Measurements from ENCODE around the gene THADA.

THADA gene

DNA sequence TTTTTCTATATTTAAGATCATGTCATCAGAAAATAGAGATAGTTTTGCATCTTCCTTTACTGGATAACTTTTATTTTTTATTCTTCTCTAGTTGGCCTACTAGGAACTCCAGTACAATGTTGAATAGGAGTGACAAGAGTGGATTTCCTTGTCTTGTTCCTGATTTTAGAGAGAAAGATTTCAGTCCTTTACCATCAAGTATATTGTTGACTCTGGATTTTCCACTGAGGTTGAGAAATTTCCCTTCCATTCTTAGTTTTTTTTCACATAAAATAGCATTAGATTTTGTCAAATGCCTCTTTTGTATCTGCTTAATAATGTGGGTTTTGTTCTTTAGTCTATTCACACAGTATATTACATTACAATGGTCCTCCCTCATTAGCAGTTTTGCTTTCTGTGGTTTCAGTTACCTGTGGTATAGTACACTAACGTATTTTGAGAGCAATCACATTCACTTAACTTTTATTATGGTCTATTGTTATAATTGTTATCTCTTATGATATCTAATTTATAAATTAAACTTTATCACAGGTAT lies 105.5 kb downstream of the THADA start:
- DNase-seq, result no peak

DNA sequence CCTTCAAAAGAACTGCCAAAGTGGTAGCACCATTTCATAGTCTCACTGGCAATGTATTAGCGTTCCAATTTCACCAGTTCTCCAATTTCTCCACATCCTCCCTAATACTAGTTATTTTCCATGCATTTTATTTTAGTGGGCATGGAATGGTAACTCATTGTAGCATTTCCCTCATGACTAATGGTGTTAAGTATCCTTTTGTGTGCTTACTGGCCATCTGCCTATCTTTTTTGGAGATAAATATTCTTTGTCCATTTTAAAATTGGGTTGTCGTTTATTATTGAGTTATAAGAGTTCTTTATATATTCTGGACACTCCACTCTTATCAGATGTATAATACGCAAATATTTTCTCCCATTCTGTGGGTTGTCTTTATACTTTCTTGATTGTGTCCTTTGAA lies 107.1 kb downstream of the THADA start:
- no peak for DNase-seq

DNA sequence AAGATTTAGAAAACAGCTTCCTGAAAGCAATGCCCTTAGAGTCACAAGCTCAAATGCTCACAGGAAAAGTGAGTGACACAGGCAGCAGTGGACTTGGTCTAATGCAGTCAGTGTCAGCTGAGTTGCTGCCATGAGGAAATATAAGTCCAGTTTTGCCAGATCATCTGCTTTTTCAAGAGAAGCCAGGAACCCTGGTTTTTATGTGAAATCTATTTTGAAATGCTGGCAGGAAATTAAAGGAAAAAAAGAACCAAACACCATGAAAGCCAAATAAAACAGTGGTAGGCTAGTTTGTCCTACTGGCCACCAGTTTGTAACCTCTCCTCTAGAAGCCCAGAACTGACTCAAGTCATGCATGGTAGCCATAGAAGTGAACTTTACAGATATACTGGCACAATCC lies 109.2 kb downstream of the THADA start:
- no peak for DNase-seq

DNA sequence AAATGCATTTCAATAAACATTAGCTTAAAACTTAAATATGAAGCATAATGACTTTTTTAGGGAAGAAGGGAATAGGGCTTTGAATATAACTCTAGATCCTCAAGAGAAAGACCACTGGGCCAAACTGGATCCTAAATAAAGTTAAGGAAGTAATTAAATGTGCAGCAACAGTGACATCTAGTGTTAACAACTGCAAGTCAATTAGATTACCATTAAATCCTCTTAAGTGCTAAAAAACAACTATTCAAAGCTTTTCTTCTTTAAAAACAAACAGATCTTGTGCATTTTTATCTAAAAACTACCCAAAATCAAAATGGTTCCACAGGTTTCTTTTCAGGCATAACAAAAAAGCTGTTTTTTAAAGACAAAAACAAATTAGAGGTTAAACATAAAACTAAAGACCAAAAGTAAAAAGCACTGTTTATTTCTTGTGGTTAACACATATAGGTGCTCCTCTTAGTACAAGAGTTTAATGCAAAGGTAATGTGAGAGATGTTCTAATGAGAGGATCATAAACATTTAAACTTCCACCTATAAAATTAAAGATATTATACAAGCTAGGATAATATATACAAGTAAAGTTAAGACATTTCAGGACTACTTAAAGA lies 111.4 kb downstream of the THADA start:
- DNase-seq, result no peak

DNA sequence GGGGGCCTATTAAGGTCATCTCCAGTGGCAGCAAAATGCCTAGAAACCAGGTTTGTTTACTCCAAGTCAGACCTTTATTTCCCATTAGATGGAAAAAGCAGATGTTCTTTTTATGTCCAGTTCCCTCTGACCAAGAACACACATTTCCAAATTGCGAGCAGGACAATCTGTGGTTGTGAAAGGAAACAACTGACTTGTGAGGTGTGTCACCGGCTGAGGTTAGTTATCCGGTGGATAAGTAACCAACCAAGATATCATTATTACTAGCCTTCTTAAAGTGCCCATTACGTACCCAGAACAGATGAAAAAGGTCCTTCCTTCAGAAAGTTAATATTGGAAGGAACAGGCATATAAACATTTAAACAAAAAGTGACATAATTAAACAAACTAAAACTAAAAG lies 112.9 kb downstream of the THADA start:
- DNase-seq, result no peak

DNA sequence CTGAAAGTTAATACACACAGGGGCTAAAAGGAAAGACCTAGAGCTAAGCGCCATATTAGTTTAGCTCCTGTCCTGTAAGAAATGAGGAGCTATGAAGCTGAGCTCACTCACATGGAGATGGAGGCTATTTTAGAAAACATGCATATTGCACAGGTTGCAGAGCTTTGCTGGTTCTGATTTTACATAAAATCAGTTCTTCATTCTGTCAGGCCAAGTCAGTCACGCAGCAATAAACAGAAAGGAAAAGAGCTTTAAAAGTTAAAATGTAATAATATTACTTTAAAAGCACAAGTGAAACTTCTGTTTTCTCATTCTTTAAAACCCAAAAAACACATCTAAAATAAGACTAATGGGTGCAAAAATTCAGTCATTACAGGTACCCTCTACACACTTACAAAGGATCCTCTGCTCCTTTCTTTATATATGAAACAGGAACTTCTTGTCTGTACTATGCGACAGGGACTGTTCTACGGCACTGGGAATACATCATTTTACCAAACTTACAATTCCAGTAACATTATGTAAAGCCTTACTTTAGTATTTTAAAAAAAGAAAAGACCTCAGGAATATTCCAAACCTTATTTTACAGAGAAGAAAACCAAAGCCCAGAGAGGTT lies 113.8 kb downstream of the THADA start:
- DNase-seq, result no peak

DNA sequence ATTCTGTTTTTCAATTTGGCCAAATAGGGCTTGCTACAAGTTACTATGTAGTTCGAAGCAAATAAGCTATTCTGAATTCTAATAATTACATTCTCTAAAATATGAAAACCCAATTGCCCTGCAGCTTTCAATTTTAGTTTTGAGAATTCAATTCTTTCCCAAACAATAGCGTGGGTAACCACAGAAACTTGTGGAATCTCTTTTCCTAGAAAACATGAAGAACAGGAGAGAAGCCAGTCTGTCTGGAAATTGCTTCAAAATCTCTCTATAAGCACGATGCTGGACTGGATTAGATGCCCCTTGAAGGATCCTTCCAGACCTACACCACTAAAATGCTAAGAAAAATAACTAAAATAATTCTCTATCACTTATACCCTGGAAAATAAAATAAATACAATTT lies 115.0 kb downstream of the THADA start:
- no peak for DNase-seq

DNA sequence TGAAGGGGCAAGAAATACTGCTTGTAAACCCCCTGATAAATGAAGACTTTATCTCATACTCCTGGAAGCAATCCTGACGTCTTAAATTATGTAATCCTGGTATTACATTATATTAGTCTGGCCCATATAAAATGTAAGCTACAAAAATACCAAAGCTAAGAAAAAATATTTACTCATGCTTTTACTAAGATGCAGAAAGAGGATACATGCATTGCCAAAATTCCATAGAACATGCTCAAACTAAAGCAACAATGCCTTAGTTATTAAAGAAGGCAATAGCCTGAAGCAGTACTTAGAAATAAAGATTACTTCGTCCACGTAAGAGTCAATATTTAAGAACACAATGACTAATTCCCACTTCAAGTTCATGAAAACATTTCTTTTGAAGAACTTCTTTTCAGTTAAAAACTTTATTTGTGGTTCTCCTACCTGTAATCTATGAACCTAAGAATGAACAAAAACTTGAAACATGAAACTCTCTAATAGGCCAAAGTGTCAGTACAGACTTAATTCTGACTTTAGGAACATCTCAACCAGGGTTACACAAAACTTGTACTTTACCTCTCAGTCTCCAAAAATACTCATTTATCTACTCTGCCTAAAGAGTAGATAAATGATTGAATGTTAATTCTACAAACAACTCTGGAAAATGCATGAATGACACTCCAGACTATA lies 117.3 kb downstream of the THADA start:
- DNase-seq, result no peak

DNA sequence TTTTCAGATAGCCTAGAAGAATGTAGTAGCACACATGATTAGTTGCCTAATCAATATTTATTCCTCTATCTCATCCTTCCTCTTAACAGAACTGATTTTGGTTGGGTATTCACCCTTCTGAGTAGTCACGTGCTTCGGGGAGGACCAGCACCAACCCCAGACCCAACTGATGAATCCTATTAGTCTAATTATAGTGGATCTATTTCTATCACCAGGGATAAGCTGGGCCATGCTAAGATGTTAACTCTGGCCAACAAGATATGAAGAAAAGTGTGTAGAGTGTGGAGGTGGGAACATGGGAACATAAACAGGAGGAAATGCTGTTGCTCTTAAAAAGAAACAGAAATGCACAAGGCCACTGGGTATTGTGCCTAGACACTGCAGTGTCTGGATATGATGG lies 119.9 kb downstream of the THADA start:
- no peak for DNase-seq

DNA sequence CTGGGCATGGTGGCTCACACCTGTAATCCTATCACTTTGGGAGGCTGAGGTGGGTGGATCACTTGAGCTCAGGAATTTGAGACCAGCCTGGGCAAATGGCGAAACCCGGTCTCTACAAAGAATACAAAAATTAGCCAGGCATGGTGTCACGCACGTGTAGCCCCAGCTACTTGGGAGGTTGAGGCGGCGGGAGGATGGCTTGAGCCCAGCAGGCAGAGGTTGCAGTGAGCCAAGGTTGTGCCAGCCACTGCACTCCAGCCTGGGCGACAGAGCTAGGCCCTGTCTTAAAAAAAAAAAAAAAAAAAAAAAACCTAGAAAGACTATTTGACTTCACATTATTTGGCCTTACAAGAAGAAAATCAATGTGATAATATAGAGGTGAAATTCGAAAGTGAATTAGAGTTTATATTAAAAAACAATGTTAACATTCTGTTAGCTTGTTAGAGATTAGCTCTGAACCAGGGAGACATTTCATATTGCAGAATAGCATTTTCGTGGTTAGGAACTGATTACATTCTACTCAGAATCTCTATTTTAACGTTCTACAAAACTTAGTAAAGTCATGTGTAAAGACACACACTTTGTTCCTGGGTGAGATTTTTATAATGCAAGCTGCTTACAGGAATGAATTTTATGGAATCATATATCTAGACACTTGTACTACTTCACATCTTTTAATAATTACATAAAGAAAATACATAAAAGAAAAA lies 120.5 kb downstream of the THADA start:
- no peak for DNase-seq

DNA sequence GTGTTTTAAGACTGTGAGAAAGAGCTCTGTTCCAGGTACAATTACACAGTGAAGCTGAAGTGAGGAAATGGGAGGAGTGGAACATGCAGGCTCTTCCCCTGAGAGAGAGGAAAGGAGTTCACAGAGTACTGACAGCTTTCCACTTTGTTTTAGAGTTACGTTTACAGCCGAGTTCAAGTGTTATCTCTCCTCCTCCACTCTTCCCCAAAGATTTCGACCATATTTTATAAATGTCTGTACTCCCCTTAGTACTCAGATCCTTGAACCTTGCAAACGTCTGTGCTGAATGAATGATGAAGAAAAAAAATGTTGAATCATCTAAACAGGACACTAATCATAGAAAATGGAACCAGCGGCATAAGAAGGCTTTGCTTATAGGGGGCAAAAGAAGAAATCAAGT lies 121.6 kb downstream of the THADA start:
- no peak for DNase-seq

DNA sequence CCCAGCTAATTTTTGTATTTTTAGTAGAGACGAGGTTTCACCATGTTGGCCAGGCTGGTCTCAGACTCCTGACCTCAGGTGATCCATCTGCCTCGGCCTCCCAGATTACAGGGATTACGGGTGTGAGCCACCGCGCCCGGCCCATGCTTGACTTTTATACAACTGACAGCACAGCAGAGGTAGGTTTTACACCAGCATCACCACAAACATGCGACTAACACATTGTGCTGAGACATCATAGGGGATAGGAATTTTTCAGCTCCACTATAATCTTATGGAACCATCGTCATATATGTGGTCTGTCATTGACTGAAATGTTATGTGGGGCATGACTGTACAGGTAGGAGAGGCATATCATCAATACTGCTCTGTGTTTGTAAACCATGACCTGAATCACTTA lies 122.1 kb downstream of the THADA start:
- DNase-seq, result no peak

DNA sequence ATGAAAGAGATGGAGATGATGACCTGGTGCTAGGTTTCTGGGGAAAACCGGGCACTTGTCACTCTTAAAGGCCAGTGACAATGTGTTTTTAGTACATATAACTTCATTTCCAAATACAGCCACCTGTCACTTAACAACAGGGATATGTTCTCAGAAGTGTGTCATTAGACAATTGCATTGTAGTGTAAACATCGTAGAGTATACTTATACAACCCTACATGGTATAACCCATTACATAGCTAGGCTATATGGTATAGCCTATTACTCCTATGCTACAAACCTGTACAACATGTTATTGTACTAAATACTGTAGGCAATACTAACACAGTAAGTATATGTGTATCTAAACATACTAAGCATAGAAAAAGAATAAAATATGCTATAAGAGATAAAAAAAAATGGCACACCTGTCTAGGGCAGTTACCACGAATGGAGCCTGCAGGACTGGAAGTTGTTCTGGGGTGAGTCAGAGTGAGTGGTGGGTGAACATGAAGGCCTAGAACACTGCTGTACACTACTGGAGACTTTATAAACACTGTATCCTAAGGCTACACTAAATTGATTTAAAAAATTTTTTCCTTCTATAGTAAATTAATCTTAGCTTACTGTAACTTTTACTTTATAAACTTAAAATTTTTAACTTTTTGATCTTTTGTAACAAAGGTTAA lies 123.2 kb downstream of the THADA start:
- DNase-seq, result no peak

DNA sequence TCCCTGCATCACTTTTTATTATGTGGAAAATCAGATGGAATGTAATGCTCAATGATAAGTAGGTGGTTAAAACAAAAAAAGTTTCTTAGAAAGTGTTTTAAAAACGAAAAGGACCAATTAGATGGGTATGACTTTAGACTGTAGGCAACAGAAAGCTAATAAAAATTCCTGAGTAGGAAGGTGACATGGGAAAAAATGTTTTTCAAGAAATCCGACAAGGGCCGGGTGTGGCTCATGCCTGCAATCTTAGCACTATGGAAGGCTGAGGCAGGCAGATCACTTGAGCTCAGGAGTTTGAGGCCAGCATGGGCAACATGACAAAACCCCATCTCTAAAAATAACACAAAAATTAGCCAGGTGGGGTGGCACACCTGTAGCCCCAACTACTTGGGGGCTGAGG lies 126.1 kb downstream of the THADA start:
- DNase-seq, result no peak

DNA sequence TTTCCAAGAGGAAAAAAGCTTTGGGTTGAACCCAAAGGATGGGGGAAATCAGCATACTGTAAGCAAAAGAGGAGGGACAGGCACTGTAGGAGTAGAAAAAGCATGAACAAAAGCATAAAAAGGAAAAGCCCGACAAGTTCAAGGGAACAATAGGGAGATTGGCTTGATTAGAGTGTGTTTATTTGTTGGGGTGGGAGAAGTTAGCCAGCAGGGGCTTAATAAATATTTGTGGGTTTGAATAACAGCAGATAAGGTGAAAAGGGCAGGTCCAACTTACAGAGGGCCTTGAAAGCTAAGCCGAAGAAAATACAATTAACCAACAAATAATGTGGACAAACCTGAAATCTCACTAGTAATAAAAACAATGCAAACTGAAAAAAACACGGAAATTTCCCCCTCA lies 126.7 kb downstream of the THADA start:
- DNase-seq, result no peak

DNA sequence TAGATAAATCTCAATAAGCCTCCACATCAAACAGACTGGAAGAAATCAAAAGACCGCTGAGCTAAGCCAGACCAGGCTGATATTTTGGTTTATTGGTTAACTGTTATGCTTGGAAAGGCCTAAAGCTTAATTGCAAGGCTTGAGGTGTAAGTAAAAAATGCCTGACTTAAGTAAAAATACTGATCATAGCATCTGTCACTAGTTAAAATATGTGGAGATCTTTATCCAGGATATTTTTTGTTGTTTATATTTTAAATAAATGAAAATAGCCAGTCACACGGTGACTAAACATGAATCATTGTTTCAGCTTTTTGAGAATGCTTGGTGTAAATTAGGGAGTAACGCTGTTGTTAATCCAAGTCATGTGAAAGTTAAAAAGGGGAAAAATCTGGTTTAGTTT lies 127.9 kb downstream of the THADA start:
- no peak for DNase-seq

DNA sequence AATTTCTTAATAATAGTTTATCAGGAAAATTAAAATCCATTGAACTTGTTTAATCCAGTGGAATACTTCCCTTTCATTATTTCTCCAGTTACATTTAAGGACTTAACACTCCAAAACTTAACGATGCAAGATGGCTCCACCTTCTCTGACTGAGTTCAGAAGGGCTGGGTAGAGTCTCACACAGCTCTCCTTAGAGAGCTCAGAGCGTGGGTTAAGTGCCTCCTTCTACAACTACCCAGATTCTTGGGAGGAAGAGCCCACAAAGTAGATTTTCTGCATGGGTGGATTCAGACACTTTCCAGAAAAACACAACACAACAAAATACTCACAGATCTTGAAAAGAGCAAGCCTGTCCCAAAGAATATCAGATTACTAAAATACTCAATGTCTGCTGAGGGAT lies 130.6 kb downstream of the THADA start:
- no peak for DNase-seq

DNA sequence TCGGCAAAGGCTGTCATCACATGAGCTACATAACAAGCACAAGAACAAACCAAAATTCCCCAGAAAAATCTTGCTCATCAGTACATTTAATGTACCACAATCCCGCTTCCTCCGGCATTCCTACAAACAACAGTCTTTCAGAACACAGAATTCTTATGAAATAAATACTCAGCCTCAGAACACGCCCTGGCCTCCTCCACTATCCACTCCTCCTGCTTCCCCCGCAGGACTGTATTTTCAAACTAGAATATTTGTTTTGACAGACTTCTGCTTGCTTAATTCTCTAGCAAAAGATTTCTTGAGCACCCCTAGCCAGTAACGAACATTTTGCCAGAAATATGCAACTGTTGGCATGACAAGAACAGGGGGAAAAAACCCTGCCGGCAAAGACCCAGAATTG lies 131.2 kb downstream of the THADA start:
- DNase-seq, result no peak

DNA sequence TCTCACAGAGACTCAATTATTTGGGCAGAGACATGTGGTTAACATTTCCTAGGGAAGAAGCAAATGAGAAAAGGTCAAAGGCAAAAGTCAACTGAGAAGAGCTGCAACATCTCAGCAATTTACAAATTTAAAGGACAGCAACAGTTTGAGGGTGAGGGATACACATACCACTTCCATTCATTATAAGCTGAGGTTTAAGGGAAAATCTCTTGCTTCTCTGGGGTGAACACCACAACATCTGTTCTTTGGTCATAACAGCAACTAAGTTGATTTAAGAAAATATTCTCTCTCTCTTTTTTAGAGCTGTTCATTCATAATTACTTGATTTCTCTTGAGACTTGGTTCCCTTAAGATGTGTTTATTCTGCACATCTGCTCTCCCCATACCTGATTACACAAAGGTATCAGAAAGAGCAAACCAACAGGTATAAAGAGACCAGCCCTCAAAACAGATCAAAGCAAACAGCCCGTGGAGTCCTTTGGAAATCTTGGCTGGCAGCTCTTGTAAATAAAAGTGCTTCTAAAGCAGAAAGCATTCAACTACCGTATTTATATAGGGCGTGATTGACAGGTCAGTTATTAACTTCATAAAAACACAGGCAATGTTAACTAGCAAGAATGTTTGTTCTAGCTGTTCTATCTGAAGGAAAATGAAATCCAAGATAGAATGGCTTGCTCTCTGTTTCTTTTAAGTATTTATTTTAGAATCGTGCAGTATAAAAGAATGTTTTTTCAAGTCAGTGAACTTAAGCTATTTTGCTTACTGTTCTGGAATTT lies 132.8 kb downstream of the THADA start:
- DNase-seq, result no peak

DNA sequence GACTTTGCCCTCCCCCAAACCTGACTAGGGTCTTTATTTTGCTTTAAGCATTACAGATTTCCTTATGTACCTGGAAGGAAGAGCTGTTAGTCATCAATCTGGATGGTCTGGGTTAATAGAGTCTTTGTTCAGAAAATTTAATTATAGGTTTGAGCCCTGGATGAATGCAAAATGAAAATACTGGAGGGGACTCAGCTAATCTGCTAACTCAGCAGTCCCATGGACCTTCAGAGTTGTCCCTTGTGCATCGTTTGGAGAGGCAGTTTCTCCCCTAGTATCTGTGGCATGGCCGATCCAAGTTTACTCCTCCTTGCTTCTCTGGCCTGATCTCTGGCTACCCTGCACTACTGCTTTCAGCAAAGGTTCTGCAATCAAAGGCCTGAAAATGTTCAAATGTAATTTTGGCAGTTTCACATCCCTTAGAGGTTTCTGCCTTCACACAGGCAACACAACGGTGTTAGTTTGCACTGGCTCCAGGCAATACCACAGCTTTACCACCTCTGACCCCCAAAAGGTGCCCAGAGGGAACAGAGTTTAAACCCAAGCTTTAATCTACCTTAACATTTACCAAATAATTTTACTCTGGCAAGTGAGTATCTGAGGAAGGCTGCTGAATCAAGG lies 134.3 kb downstream of the THADA start:
- no peak for DNase-seq

DNA sequence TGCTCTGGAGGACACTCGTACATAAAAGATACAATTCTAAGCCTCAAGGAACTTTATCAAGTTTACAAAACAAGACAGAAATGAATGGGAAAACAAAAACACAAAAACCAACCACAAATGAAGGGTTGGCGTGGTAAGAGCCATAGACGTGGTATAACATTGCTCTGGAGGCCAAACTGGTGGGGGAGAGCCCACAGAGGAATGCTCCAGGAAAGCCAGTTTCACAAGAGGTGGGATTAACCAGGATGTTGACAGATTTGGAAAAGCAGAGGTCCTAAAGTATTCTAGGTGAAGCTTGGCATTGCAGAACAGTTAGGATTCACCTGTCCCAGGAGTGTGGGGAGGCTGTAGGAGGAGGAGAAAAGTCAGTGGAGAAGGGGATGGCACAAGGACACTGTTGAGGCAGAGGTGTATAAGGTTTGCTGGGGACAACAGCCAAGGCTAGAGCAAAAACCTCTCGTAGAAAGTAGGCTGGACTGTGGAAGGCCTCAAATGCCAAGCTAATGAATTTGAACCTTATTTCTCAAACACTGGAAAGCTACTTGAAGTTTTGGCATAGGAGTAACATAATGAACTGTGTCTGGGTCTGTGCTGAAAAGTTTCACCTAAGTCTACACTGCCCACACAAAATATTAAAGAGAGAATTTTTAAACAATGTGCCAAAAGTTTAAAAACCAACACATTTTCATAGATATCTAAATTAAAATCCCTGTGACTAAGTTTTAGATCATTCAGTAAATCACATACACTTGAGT lies 135.1 kb downstream of the THADA start:
- DNase-seq, result no peak
